DND-41 (cell line): ENCODE data around the gene ESRP2.

Experiments
- ATAC-seq: fragments of 200-7000 bp; cut with Tn5 transposase; 3 replicates; pipeline ENCODE4 v1.9.1; 2021; ENCODE audit warnings: low read depth; ENCODE audit not compliant: insufficient read depth
- DNase-seq: peaks from one replicate; pipeline ENCODE4 v3.0.0-alpha.2; 2020
- H2AFZ ChIP-seq: 2 replicates; pipeline ENCODE4 v1.6.0; 2012; ENCODE audit warnings: low read depth, low read length
- H3K27ac ChIP-seq: 2 replicates; pipeline ENCODE4 v1.5.1; 2012; ENCODE audit warnings: low read length, inconsistent platforms
- H3K27me3 ChIP-seq: fragments of 200-600 bp; sonication (generic); 2 replicates; pipeline ENCODE4 v1.6.0; 2012; ENCODE audit warnings: low read length, mild to moderate bottlenecking, inconsistent platforms; ENCODE audit not compliant: insufficient read depth, poor library complexity
- H3K36me3 ChIP-seq: 2 replicates; pipeline ENCODE4 v1.5.1; 2012; ENCODE audit warnings: low read length, inconsistent platforms; ENCODE audit not compliant: insufficient read depth
- H3K4me1 ChIP-seq: 2 replicates; pipeline ENCODE4 v1.5.1; 2012; ENCODE audit warnings: mild to moderate bottlenecking, low read length; ENCODE audit not compliant: insufficient read depth
- H3K4me2 ChIP-seq: 2 replicates; pipeline ENCODE4 v1.6.0; 2012; ENCODE audit warnings: mild to moderate bottlenecking, moderate library complexity, low read length, inconsistent platforms; ENCODE audit not compliant: insufficient read depth
- H3K4me3 ChIP-seq, 2 experiments: fragments of 200-600 bp in 1 of 2; shearing (Covaris generic) in 1 of 2; 2 replicates each; pipeline ENCODE4 v1.5.1; 2012 to 2016; ENCODE audit warnings: inconsistent platforms in 2 of 2, low read length in 2 of 2, mild to moderate bottlenecking in 2 of 2, low read depth in 1 of 2, moderate library complexity in 1 of 2
- H3K79me2 ChIP-seq: 2 replicates; pipeline ENCODE4 v1.6.0; 2012; ENCODE audit warnings: low read length, inconsistent platforms; ENCODE audit not compliant: insufficient read depth
- H3K9ac ChIP-seq: 2 replicates; pipeline ENCODE4 v1.6.0; 2012; ENCODE audit warnings: low read depth, mild to moderate bottlenecking, inconsistent platforms, low read length, moderate library complexity
- H3K9me3 ChIP-seq: 2 replicates; pipeline ENCODE4 v1.5.1; 2012; ENCODE audit warnings: low read length, moderate library complexity, mild to moderate bottlenecking, inconsistent platforms; ENCODE audit not compliant: insufficient read depth, severe bottlenecking
- H4K20me1 ChIP-seq: 2 replicates; pipeline ENCODE4 v1.6.0; 2012; ENCODE audit warnings: low read length; ENCODE audit not compliant: insufficient read depth
- CTCF ChIP-seq: IDR thresholded peaks from 2 replicates; pipeline ENCODE4 v1.5.1; 2012; ENCODE audit warnings: borderline replicate concordance, low read length, moderate library complexity, mild to moderate bottlenecking; ENCODE audit not compliant: poor library complexity, severe bottlenecking; ENCODE audit errors: extremely low read depth
- EZH2 ChIP-seq: IDR thresholded peaks from 3 replicates; pipeline ENCODE4 v1.6.1; 2012; ENCODE audit warnings: borderline replicate concordance, low read depth, mild to moderate bottlenecking, moderate library complexity, low read length, inconsistent platforms; ENCODE audit not compliant: severe bottlenecking

Gene ESRP2

GRCh38 chr16:68215302-68215701 lies 20.6 kb downstream of the ESRP2 start:
- TF ChIP-seq CTCF (no peak), EZH2 (no peak)
- Histone ChIP-seq H3K27me3 (no peaks in the 10 kb centered on the region), H3K9ac (no peak overlapping the region), H4K20me1 (no peaks in the 10 kb centered on the region), H3K79me2 (peaks cover 22% of the 10 kb centered on the region; the same call in 1 of the 2 replicates), H3K4me2 (no peak overlapping the region), H3K27ac (no peak overlapping the region), H2AFZ (no peak overlapping the region), H3K4me3 (no peak overlapping the region), H3K9me3 (no peaks in the 10 kb centered on the region), H3K36me3 (peaks cover 20% of the 10 kb centered on the region; the same call in 1 of the 2 replicates), H3K4me1 (no peaks in the 10 kb centered on the region)
- ATAC-seq (no peak), DNase-seq (no peak)

- Histone ChIP-seq H3K27ac (no peak overlapping the region), H3K9me3 (no peaks in the 10 kb centered on the region), H3K79me2 (peaks cover 21% of the 10 kb centered on the region; the same call in 1 of the 2 replicates), H3K4me2 (no peak overlapping the region), H3K36me3 (peaks cover 15% of the 10 kb centered on the region; the same call in 1 of the 2 replicates), H3K27me3 (no peaks in the 10 kb centered on the region), H3K4me3 (no peak overlapping the region), H2AFZ (no peak overlapping the region), H4K20me1 (no peaks in the 10 kb centered on the region), H3K9ac (no peak overlapping the region), H3K4me1 (no peaks in the 10 kb centered on the region)
- ATAC-seq (no peak), DNase-seq (no peak)
- TF ChIP-seq CTCF (no peak), EZH2 (no peak)
Measured at GRCh38 chr16:68214726-68215125, 21.2 kb downstream of the ESRP2 start.

- H4K20me1 ChIP-seq = no peaks in the 10 kb centered on the region; the same call in 1 of the 2 replicates
- H3K27ac ChIP-seq = no peak overlapping the region
- H3K9ac ChIP-seq = no peak overlapping the region
- ATAC-seq (no peak), DNase-seq (no peak)
- H2AFZ ChIP-seq = no peak overlapping the region
- peaks cover 16% of the 10 kb centered on the region; the same call in 1 of the 2 replicates for H3K36me3 ChIP-seq
- H3K27me3 ChIP-seq = no peaks in the 10 kb centered on the region
- H3K4me2 ChIP-seq = no peak overlapping the region
- H3K9me3 ChIP-seq = no peaks in the 10 kb centered on the region
- no peaks in the 10 kb centered on the region for H3K4me1 ChIP-seq
- peaks cover 39% of the 10 kb centered on the region for H3K79me2 ChIP-seq
- TF ChIP-seq EZH2 (no peak), CTCF (no peak)
- H3K4me3 ChIP-seq = no peak overlapping the region
Measured at GRCh38 chr16:68206245-68206644, 29.7 kb downstream of the ESRP2 start.

GRCh38 chr16:68202091-68202519 lies 33.8 kb downstream of the ESRP2 start:
- H3K4me1 ChIP-seq = no peaks in the 10 kb centered on the region
- no peak for DNase-seq
- peaks cover 17% of the 10 kb centered on the region; the same call in 1 of the 2 replicates for H3K36me3 ChIP-seq
- TF ChIP-seq EZH2 (no peak), CTCF (no peak)
- no peak overlapping the region for H3K4me3 ChIP-seq
- no peak overlapping the region for H3K27ac ChIP-seq
- no peak overlapping the region for H3K9ac ChIP-seq
- no peaks in the 10 kb centered on the region for H3K27me3 ChIP-seq
- H3K4me2 ChIP-seq = no peak overlapping the region
- no peak for ATAC-seq
- H3K79me2 ChIP-seq = peaks cover 21% of the 10 kb centered on the region
- no peaks in the 10 kb centered on the region for H4K20me1 ChIP-seq
- H2AFZ ChIP-seq = no peak overlapping the region
- no peaks in the 10 kb centered on the region for H3K9me3 ChIP-seq
